Measurements from ENCODE around the gene CDYL2.

DNA sequence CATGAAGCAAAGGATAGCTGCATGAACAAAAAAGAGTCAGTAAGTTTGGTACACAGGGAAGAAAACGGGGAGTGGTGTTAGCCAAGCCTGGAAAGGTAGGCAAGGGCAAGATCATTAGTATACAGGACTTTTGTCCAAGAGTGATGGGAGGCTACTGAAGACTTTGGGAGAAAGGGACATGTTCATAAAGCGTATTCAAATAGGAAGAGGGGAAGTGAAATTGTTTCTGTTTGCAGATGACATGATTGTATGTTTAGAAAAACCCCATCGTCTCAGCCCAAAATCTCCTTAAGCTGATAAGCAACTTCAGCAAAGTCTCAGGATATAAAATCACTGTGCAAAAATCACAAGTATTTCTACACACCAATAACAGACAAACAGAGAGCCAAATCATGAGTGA lies 19.4 kb downstream of the CDYL2 start:
- TF ChIP-seq, protein P1, sequence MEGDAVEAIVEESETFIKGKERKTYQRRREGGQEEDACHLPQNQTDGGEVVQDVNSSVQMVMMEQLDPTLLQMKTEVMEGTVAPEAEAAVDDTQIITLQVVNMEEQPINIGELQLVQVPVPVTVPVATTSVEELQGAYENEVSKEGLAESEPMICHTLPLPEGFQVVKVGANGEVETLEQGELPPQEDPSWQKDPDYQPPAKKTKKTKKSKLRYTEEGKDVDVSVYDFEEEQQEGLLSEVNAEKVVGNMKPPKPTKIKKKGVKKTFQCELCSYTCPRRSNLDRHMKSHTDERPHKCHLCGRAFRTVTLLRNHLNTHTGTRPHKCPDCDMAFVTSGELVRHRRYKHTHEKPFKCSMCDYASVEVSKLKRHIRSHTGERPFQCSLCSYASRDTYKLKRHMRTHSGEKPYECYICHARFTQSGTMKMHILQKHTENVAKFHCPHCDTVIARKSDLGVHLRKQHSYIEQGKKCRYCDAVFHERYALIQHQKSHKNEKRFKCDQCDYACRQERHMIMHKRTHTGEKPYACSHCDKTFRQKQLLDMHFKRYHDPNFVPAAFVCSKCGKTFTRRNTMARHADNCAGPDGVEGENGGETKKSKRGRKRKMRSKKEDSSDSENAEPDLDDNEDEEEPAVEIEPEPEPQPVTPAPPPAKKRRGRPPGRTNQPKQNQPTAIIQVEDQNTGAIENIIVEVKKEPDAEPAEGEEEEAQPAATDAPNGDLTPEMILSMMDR (IDR thresholded peaks at IDR 0.05; ENCODE audit: low read depth, low read length), result no peak
- no peak for TF ChIP-seq POLR2A (IDR thresholded peaks at IDR 0.05; ENCODE audit: extremely low read depth, insufficient read length)
- TF ChIP-seq, protein P2, sequence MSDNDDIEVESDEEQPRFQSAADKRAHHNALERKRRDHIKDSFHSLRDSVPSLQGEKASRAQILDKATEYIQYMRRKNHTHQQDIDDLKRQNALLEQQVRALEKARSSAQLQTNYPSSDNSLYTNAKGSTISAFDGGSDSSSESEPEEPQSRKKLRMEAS (IDR thresholded peaks at IDR 0.05; ENCODE audit: low read depth, low read length), result no peak

Measured in NB4 (cell line).